ENCODE measurements around the gene RHBDD2.
"Not testable (repeated sequence)": the region's sequence is repeated elsewhere in the genome, so short reads cannot be mapped to it uniquely, and the experiment has no call there.

RHBDD2 gene

DNA sequence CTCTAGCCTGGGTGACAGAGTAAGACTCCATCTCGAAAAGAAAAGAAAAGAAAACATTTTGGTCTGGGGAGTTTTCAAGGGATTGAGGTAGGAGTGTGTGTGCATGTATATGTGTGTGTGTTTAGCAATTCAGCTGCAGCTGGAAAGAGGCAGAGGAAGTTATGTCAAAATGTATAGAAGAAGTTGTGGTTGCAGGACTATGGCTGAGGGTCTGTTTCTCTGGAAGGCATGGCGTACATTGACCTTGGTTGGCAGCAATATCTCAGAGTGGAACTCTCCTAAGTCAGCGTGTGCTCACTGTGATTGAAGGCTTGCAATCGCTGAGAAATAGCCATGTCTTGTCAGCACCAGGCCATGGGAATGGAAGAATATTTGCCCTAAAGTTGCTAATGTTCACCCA is 28.6 kb upstream of the RHBDD2 start:
- Histone ChIP-seq H3K27ac (ENCODE audit: insufficient read depth in 1 of 2, low read depth in 1 of 2, low read length in 2 of 2, poor library complexity in 1 of 2, severe bottlenecking in 2 of 2) (no peak overlapping the region), H3K27me3 (replicated peaks in 2 of 5; ENCODE audit: control insufficient read depth in 4 of 5, insufficient read depth in 5 of 5, low read length in 4 of 5) (peaks cover 0 to 2% (median 0%) of the 10 kb centered on the region in 5 experiments), H3K4me1 (ENCODE audit: control extremely low read depth in 1 of 4, control insufficient read depth in 4 of 4, insufficient read depth in 4 of 4, low read length in 3 of 4) (peaks cover 0 to 10% (median 5%) of the 10 kb centered on the region in 4 experiments), H3K36me3 (ENCODE audit: control insufficient read depth in 4 of 4, insufficient read depth in 4 of 4, low read length in 3 of 4) (no peaks in the 10 kb centered on the region), H3K4me3 (ENCODE audit: control insufficient read depth in 1 of 7, extremely low read depth in 1 of 7, insufficient read depth in 4 of 7, low read depth in 2 of 7, low read length in 6 of 7) (no peak overlapping the region), H3K9me3 (ENCODE audit: control extremely low read depth in 1 of 5, control insufficient read depth in 4 of 5, insufficient read depth in 2 of 5, low read depth in 1 of 5, low read length in 4 of 5) (no peaks in the 10 kb centered on the region)
- WGBS (ENCODE audit: insufficient coverage) = 50% methylated on average over 2 of the region's 4 CpGs
- ChIA-PET CTCF (no interaction called here), POLR2A (no interaction called here)
- peak in 2 of 3 donors; percentile 58 to 59 for DNase-seq

DNA sequence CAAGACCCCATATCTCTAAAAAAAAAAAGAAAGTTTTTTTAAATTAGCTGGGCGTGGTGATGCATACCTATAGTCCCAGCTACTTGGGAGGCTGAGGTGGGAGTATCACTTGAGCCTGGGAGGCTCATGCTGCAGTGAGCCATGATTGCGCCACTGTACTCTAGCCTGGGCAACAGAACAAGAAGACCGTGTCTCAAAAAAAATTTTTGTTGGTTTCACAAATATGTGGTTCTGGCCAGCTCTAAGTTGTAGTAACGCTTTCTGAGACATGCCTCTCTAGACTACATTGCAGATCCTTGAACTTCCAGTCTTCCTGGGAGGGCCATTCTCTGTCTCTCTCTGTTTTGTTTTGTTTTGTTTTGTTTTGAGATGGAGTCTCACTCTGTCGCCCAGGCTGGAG is 24.6 kb upstream of the RHBDD2 start:
- H3K9me3 ChIP-seq (ENCODE audit: control extremely low read depth in 1 of 5, control insufficient read depth in 4 of 5, insufficient read depth in 2 of 5, low read depth in 1 of 5, low read length in 4 of 5) = no peaks in the 10 kb centered on the region
- no peak overlapping the region for H3K27ac ChIP-seq (ENCODE audit: insufficient read depth in 1 of 2, low read depth in 1 of 2, low read length in 2 of 2, poor library complexity in 1 of 2, severe bottlenecking in 2 of 2)
- H3K4me3 ChIP-seq (ENCODE audit: control insufficient read depth in 1 of 7, extremely low read depth in 1 of 7, insufficient read depth in 4 of 7, low read depth in 2 of 7, low read length in 6 of 7) = no peak overlapping the region
- H3K27me3 ChIP-seq (replicated peaks in 2 of 5; ENCODE audit: control insufficient read depth in 4 of 5, insufficient read depth in 5 of 5, low read length in 4 of 5) = no peaks in the 10 kb centered on the region
- no peaks in the 10 kb centered on the region for H3K36me3 ChIP-seq (ENCODE audit: control insufficient read depth in 4 of 4, insufficient read depth in 4 of 4, low read length in 3 of 4)
- WGBS (ENCODE audit: insufficient coverage) = 100% methylated on average over 4 of the region's 5 CpGs
- ChIA-PET POLR2A (no interaction called here), CTCF (interaction anchor here (0.6 to 0.7 kb wide), 2 partner anchors 11 to 252 kb away, joined by 3 read pairs; no protein-coding TSS in a partner anchor)
- no peak for DNase-seq
- peaks cover 0 to 10% (median 5%) of the 10 kb centered on the region in 4 experiments for H3K4me1 ChIP-seq (ENCODE audit: control extremely low read depth in 1 of 4, control insufficient read depth in 4 of 4, insufficient read depth in 4 of 4, low read length in 3 of 4)

DNA sequence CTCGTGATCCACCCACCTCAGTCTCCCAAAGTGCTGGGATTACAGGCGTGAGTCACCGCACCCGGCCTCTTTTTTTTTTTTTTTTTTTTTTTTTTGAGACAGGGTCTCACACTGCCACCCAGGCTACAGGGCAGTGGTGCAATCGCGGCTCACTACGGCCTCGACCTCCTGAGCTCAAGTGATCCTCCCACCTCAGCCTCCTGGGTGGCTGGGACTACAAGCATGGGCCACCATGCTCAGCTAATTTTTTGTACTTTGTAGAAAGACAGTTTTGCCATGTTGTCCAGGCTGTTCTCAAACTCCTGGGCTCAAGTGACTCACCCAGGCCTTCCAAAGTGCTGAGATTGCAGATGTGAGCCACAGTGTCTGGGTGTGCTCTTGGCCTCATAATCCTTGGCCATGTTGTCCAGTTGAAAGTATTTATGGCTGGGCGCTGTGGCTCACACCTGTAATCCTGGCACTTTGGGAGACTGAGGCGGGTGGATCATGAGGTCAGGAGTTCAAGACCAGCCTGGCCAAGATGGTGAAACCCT is 24.0 kb upstream of the RHBDD2 start:
- H3K4me1 ChIP-seq (ENCODE audit: control extremely low read depth in 1 of 4, control insufficient read depth in 4 of 4, insufficient read depth in 4 of 4, low read length in 3 of 4); POLR2A ChIA-PET; H3K36me3 ChIP-seq (ENCODE audit: control insufficient read depth in 4 of 4, insufficient read depth in 4 of 4, low read length in 3 of 4); DNase-seq; H3K9me3 ChIP-seq (ENCODE audit: control extremely low read depth in 1 of 5, control insufficient read depth in 4 of 5, insufficient read depth in 2 of 5, low read depth in 1 of 5, low read length in 4 of 5); H3K27ac ChIP-seq (ENCODE audit: insufficient read depth in 1 of 2, low read depth in 1 of 2, low read length in 2 of 2, poor library complexity in 1 of 2, severe bottlenecking in 2 of 2); H3K27me3 ChIP-seq (replicated peaks in 2 of 5; ENCODE audit: control insufficient read depth in 4 of 5, insufficient read depth in 5 of 5, low read length in 4 of 5); H3K4me3 ChIP-seq (ENCODE audit: control insufficient read depth in 1 of 7, extremely low read depth in 1 of 7, insufficient read depth in 4 of 7, low read depth in 2 of 7, low read length in 6 of 7): not testable (repeated sequence)
- WGBS (ENCODE audit: insufficient coverage) = 86% methylated on average over 3 of the region's 10 CpGs
- CTCF ChIA-PET = interaction anchor here (0.6 kb wide), 1 partner anchor 253 kb away, joined by 3 read pairs; no protein-coding TSS in a partner anchor

DNA sequence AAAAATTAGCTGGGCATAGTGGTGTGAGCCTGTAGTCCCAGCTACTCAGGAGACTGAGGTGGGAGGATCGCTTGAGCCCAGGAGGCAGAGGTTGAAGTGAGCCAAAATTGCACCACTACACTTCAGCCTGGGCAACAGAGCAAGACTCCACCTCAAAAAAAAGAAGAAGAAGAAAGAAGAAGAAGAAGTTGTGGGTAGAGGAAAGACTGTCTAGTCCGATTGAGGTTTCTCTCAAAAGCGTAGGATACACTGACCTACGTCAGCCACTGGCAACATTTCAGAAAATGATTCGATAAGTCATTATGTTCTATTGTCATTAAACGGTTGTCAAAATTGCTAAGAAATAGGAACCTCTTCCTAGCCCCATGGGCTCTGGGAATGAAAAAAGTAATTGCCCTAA is 22.3 kb upstream of the RHBDD2 start:
- Histone ChIP-seq H3K27ac (ENCODE audit: insufficient read depth in 1 of 2, low read depth in 1 of 2, low read length in 2 of 2, poor library complexity in 1 of 2, severe bottlenecking in 2 of 2) (no peak overlapping the region), H3K27me3 (replicated peaks in 2 of 5; ENCODE audit: control insufficient read depth in 4 of 5, insufficient read depth in 5 of 5, low read length in 4 of 5) (no peaks in the 10 kb centered on the region), H3K4me3 (ENCODE audit: control insufficient read depth in 1 of 7, extremely low read depth in 1 of 7, insufficient read depth in 4 of 7, low read depth in 2 of 7, low read length in 6 of 7) (no peak overlapping the region), H3K4me1 (ENCODE audit: control extremely low read depth in 1 of 4, control insufficient read depth in 4 of 4, insufficient read depth in 4 of 4, low read length in 3 of 4) (no peaks in the 10 kb centered on the region), H3K9me3 (ENCODE audit: control extremely low read depth in 1 of 5, control insufficient read depth in 4 of 5, insufficient read depth in 2 of 5, low read depth in 1 of 5, low read length in 4 of 5) (no peaks in the 10 kb centered on the region), H3K36me3 (ENCODE audit: control insufficient read depth in 4 of 4, insufficient read depth in 4 of 4, low read length in 3 of 4) (no peaks in the 10 kb centered on the region)
- ChIA-PET CTCF (interaction anchor here (0.6 kb wide), 1 partner anchor 20 kb away, joined by 3 read pairs; no protein-coding TSS in a partner anchor), POLR2A (no interaction called here)
- peak in 2 of 3 donors; percentile 62 for DNase-seq
- whole genome bisulfite sequencing (ENCODE audit: insufficient coverage) = 65% methylated on average over 4 of the region's 6 CpGs

DNA sequence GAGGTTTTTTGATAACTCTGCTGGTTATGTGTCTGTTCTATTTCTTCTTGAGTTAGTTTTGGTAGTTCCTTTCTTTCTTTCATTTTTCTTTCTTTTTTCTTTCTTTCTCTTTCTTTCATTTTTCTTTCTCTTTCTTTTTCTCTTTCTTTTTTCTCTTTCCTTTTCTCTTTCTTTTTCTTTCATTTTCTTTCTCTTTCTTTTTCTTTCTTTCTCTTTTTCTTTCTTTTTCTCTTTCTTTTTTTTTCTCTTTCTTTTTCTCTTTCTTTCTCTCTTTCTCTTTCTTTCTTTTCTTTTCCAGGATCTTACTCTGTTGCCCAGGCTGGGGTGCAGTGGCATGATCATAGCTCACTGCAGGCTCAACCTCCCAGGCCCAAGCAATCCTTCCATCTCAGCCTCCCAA is 20.4 kb upstream of the RHBDD2 start:
- ChIA-PET POLR2A (no interaction called here), CTCF (no interaction called here)
- Histone ChIP-seq H3K9me3 (ENCODE audit: control extremely low read depth in 1 of 5, control insufficient read depth in 4 of 5, insufficient read depth in 2 of 5, low read depth in 1 of 5, low read length in 4 of 5) (no peaks in the 10 kb centered on the region), H3K4me1 (ENCODE audit: control extremely low read depth in 1 of 4, control insufficient read depth in 4 of 4, insufficient read depth in 4 of 4, low read length in 3 of 4) (no peaks in the 10 kb centered on the region), H3K27ac (ENCODE audit: insufficient read depth in 1 of 2, low read depth in 1 of 2, low read length in 2 of 2, poor library complexity in 1 of 2, severe bottlenecking in 2 of 2) (no peak overlapping the region), H3K27me3 (replicated peaks in 2 of 5; ENCODE audit: control insufficient read depth in 4 of 5, insufficient read depth in 5 of 5, low read length in 4 of 5) (no peaks in the 10 kb centered on the region), H3K36me3 (ENCODE audit: control insufficient read depth in 4 of 4, insufficient read depth in 4 of 4, low read length in 3 of 4) (no peaks in the 10 kb centered on the region), H3K4me3 (ENCODE audit: control insufficient read depth in 1 of 7, extremely low read depth in 1 of 7, insufficient read depth in 4 of 7, low read depth in 2 of 7, low read length in 6 of 7) (no peak overlapping the region)
- no peak for DNase-seq

DNA sequence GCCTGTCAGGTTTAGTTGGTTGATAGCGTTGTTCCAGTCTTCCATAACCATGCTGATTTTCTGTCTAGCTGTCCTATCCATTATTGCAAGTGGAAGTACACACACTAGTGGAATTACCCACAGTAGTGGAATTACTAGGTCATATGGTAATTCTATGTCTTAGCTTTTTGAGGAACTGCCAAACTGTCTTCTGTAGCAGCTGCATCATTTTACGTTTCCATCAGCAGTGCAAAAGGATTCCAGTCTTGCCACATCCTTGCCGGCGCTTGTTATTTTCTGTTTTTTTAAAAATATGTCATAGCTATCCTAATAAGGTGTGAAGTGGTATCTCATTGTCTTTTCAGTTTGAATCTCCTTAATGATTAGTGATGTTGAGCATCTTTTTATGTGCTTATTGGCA is 17.2 kb upstream of the RHBDD2 start:
- WGBS (ENCODE audit: insufficient coverage) = 78% methylated on average over 3 of the region's 4 CpGs
- H3K4me1 ChIP-seq (ENCODE audit: control extremely low read depth in 1 of 4, control insufficient read depth in 4 of 4, insufficient read depth in 4 of 4, low read length in 3 of 4) = peaks cover 0 to under 1% (median 0%) of the 10 kb centered on the region in 4 experiments
- DNase-seq = peak in 2 of 3 donors; percentile 40
- no peak overlapping the region for H3K27ac ChIP-seq (ENCODE audit: insufficient read depth in 1 of 2, low read depth in 1 of 2, low read length in 2 of 2, poor library complexity in 1 of 2, severe bottlenecking in 2 of 2)
- H3K4me3 ChIP-seq (ENCODE audit: control insufficient read depth in 1 of 7, extremely low read depth in 1 of 7, insufficient read depth in 4 of 7, low read depth in 2 of 7, low read length in 6 of 7) = no peak overlapping the region
- H3K9me3 ChIP-seq (ENCODE audit: control extremely low read depth in 1 of 5, control insufficient read depth in 4 of 5, insufficient read depth in 2 of 5, low read depth in 1 of 5, low read length in 4 of 5) = no peaks in the 10 kb centered on the region
- CTCF ChIA-PET = no interaction called here
- POLR2A ChIA-PET = no interaction called here
- peaks cover 0 to under 1% (median 0%) of the 10 kb centered on the region in 5 experiments for H3K27me3 ChIP-seq (replicated peaks in 2 of 5; ENCODE audit: control insufficient read depth in 4 of 5, insufficient read depth in 5 of 5, low read length in 4 of 5)
- no peaks in the 10 kb centered on the region for H3K36me3 ChIP-seq (ENCODE audit: control insufficient read depth in 4 of 4, insufficient read depth in 4 of 4, low read length in 3 of 4)

DNA sequence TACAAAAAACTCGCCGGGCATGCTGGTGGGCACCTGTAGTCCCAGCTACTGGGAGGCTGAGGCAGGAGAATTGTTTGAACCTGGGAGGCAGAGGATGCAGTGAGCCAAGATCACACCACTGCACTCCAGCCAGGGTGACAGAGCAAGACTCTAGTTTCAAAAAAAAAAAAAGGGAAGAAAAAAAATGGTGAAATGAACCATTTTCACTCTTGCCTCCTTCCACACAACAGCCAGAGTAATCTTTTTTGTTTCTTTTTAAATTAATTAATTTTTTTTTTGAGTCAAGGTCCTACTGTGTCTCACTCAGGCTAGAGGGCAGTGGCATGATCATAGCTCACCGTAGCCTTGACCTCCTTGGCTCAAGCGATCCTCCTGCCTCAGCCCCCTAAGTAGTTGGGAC is 14.6 kb upstream of the RHBDD2 start:
- ChIA-PET CTCF (interaction anchor here (0.7 to 4.9 kb wide), 5 partner anchors 8 to 156 kb away, joined by 3 to 78 read pairs (median 4); no protein-coding TSS in a partner anchor), POLR2A (interaction anchor here (1.1 kb wide), 1 partner anchor 56 kb away, joined by 3 read pairs; no protein-coding TSS in a partner anchor)
- H3K27ac ChIP-seq (ENCODE audit: insufficient read depth in 1 of 2, low read depth in 1 of 2, low read length in 2 of 2, poor library complexity in 1 of 2, severe bottlenecking in 2 of 2); H3K27me3 ChIP-seq (replicated peaks in 2 of 5; ENCODE audit: control insufficient read depth in 4 of 5, insufficient read depth in 5 of 5, low read length in 4 of 5); H3K4me3 ChIP-seq (ENCODE audit: control insufficient read depth in 1 of 7, extremely low read depth in 1 of 7, insufficient read depth in 4 of 7, low read depth in 2 of 7, low read length in 6 of 7); H3K4me1 ChIP-seq (ENCODE audit: control extremely low read depth in 1 of 4, control insufficient read depth in 4 of 4, insufficient read depth in 4 of 4, low read length in 3 of 4); DNase-seq; H3K36me3 ChIP-seq (ENCODE audit: control insufficient read depth in 4 of 4, insufficient read depth in 4 of 4, low read length in 3 of 4); H3K9me3 ChIP-seq (ENCODE audit: control extremely low read depth in 1 of 5, control insufficient read depth in 4 of 5, insufficient read depth in 2 of 5, low read depth in 1 of 5, low read length in 4 of 5): not testable (repeated sequence)
- WGBS (ENCODE audit: insufficient coverage) = 100% methylated on average over 1 of the region's 4 CpGs

Measured in common myeloid progenitor, CD34-positive (primary cell).